ENCODE data around the gene ZNF264. TPM values are rescaled to one million over a fixed set of nuclear protein-coding genes. Genes with fewer than 3 reads are reported as not detected.

Gene ZNF264
- total RNA-seq, 4 donors from 2014 or later = 15.5 to 33.9 (median 27.3) TPM

- H3K27me3 ChIP-seq = no peaks in the 10 kb centered on the region
- TF ChIP-seq POLR2A (IDR thresholded peaks at IDR 0.05) = no peak
- TF ChIP-seq CTCF (IDR thresholded peaks at IDR 0.05) = no peak
- H3K36me3 ChIP-seq = no peaks in the 10 kb centered on the region
- no peaks in the 10 kb centered on the region for H3K9me3 ChIP-seq
- intact Hi-C loops (cut with DNase I) = no loop called here
- no peaks in the 10 kb centered on the region for H3K4me1 ChIP-seq
- 100% methylated on average over 1 of the region's 1 CpG for WGBS, 2 donors
- H3K27ac ChIP-seq = no peak overlapping the region
- no peak for DNase-seq
- H3K4me3 ChIP-seq = no peak overlapping the region
Observed at GRCh38 chr19:57233207-57233606, 41.9 kb downstream of the ZNF264 start.

- Histone ChIP-seq H3K4me1 (peaks cover 6 to 26% (median 17%) of the 10 kb centered on the region in 3 donors), H3K27ac (peak overlapping the region; percentile 92 to 98 (median 97)), H3K9me3 (no peaks in the 10 kb centered on the region), H3K4me3 (peak overlapping the region; percentile 89 to 99 (median 96)), H3K36me3 (peaks cover 0 to 15% (median 4%) of the 10 kb centered on the region in 3 donors), H3K27me3 (no peaks in the 10 kb centered on the region)
- DNase-seq = no peak
- WGBS, 2 donors = 42 to 67% methylated on average over 1 to 2 of the region's 12 CpGs
- intact Hi-C loops (cut with DNase I) = no loop called here
- TF ChIP-seq CTCF (IDR thresholded peaks at IDR 0.05) = no peak
- no peak for TF ChIP-seq POLR2A (IDR thresholded peaks at IDR 0.05)
Observed at GRCh38 chr19:57239982-57240310, 48.6 kb downstream of the ZNF264 start.

- Histone ChIP-seq H3K4me1 (peaks cover 6 to 26% (median 17%) of the 10 kb centered on the region in 3 donors), H3K27ac (peak within 1 kb of the TSS; percentile 92 to 98 (median 97)), H3K4me3 (peak within 1 kb of the TSS; percentile 89 to 99 (median 96)), H3K36me3 (peaks cover 0 to 20% (median 4%) of the 10 kb centered on the region in 3 donors), H3K9me3 (no peaks in the 10 kb centered on the region), H3K27me3 (no peaks in the 10 kb centered on the region)
- peak in 3 of 4 donors; percentile 51 to 71 (median 68) for TF ChIP-seq POLR2A (IDR thresholded peaks at IDR 0.05)
- peak in 2 of 6 experiments; percentile 14 to 15 for TF ChIP-seq CTCF (IDR thresholded peaks at IDR 0.05)
- DNase-seq = peak; percentile 71
- WGBS, 2 donors = 0% methylated on average over 9 to 15 of the region's 61 CpGs
- intact Hi-C loops (cut with DNase I) = no loop called here
Observed at GRCh38 chr19:57240311-57241090, 49.2 kb downstream of the ZNF264 start, which contains the start of gene ZNF805. ZNF805 (plus strand) TSS chr19:57240632; CDS start chr19:57240892, 260 bp downstream.

- no peaks in the 10 kb centered on the region for H3K27me3 ChIP-seq
- H3K9me3 ChIP-seq = no peaks in the 10 kb centered on the region
- H3K4me3 ChIP-seq = peak overlapping the region; percentile 89 to 99 (median 96)
- peaks cover 6 to 26% (median 17%) of the 10 kb centered on the region in 3 donors for H3K4me1 ChIP-seq
- peak overlapping the region; percentile 92 to 98 (median 97) for H3K27ac ChIP-seq
- WGBS, 2 donors = 12 to 14% methylated on average over 7 of the region's 7 CpGs
- DNase-seq = no peak
- TF ChIP-seq POLR2A (IDR thresholded peaks at IDR 0.05) (no peak), CTCF (IDR thresholded peaks at IDR 0.05) (no peak)
- H3K36me3 ChIP-seq = peaks cover 0 to 27% (median 9%) of the 10 kb centered on the region in 3 donors
- intact Hi-C loops (cut with DNase I) = no loop called here
Observed at GRCh38 chr19:57241176-57241575, 49.9 kb downstream of the ZNF264 start.

- 88 to 92% methylated on average over 5 of the region's 5 CpGs for WGBS, 2 donors
- H3K36me3 ChIP-seq = peaks cover 0 to 44% (median 14%) of the 10 kb centered on the region in 3 donors
- peaks cover 6 to 26% (median 17%) of the 10 kb centered on the region in 3 donors for H3K4me1 ChIP-seq
- intact Hi-C loops (cut with DNase I) = no loop called here
- H3K4me3 ChIP-seq = no peak overlapping the region
- no peaks in the 10 kb centered on the region for H3K27me3 ChIP-seq
- no peaks in the 10 kb centered on the region for H3K9me3 ChIP-seq
- H3K27ac ChIP-seq = no peak overlapping the region
- no peak for DNase-seq
- TF ChIP-seq POLR2A (IDR thresholded peaks at IDR 0.05) (no peak), CTCF (IDR thresholded peaks at IDR 0.05) (no peak)
Observed at GRCh38 chr19:57242821-57243220, 51.5 kb downstream of the ZNF264 start.
